Measurements from ENCODE around the gene FAR1. TPM values are rescaled to one million over a fixed set of nuclear protein-coding genes. Genes with fewer than 3 reads are reported as not detected.

The FAR1 gene
- total RNA-seq, 4 donors from 2014 or later = 8.0 to 17.0 (median 13.5) TPM

- no peak for TF ChIP-seq POLR2A (IDR thresholded peaks at IDR 0.05)
- TF ChIP-seq, protein P1, sequence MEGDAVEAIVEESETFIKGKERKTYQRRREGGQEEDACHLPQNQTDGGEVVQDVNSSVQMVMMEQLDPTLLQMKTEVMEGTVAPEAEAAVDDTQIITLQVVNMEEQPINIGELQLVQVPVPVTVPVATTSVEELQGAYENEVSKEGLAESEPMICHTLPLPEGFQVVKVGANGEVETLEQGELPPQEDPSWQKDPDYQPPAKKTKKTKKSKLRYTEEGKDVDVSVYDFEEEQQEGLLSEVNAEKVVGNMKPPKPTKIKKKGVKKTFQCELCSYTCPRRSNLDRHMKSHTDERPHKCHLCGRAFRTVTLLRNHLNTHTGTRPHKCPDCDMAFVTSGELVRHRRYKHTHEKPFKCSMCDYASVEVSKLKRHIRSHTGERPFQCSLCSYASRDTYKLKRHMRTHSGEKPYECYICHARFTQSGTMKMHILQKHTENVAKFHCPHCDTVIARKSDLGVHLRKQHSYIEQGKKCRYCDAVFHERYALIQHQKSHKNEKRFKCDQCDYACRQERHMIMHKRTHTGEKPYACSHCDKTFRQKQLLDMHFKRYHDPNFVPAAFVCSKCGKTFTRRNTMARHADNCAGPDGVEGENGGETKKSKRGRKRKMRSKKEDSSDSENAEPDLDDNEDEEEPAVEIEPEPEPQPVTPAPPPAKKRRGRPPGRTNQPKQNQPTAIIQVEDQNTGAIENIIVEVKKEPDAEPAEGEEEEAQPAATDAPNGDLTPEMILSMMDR (IDR thresholded peaks at IDR 0.05) = no peak
- intact Hi-C loops (cut with DNase I; ENCODE audit: low total_unique reads) = no loop called here
- DNase-seq (ENCODE audit: low spot score in 2 of 2) = no peak
- no peak overlapping the region for H3K4me3 ChIP-seq (ENCODE audit: low read depth, poor library complexity, severe bottlenecking)
- 56 to 59% methylated on average over 6 of the region's 6 CpGs for WGBS, 2 donors
These were observed 112.7 kb downstream of the FAR1 start for GRCh38 chr11:13781153-13781552.

Other genes starting within 250 kb of the FAR1 start
- 10 to 100 TPM; 32.2 to 41.0 (median 35.7) TPM for gene BTBD10, start 205.4 kb upstream of the FAR1 start, total RNA-seq
- gene PTH, start 172.7 kb upstream of the FAR1 start, total RNA-seq = not detected